HG03039 (cell line): Measurements from ENCODE around the gene CACNA1A.

Source experiments
- ATAC-seq: cut with Tn5 transposase; IDR thresholded peaks from one replicate; pipeline ENCODE4 v1.9.1; 2021; ENCODE audit warnings: mild to moderate bottlenecking, moderate library complexity; ENCODE audit not compliant: unreplicated experiment

The CACNA1A gene

DNA sequence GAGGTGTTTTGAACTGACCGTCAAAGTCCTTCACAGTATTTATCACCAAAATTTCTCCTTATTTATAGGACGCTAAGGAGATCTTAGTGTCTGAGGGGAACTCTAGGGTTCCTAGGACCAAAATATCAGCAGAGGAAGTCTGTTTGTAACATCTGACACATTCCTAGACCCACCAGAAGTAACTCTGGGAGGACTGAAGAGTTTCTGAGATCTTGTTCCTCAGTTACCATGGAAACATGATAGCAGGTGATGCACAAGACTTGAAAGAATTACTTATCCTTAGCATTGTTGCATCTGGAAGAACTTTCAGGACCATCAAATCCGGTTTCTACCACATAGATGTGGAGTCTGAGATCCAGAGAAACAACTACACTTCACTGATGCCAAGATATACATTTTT is 191.5 kb downstream of the CACNA1A start:
- ATAC-seq: no peak

DNA sequence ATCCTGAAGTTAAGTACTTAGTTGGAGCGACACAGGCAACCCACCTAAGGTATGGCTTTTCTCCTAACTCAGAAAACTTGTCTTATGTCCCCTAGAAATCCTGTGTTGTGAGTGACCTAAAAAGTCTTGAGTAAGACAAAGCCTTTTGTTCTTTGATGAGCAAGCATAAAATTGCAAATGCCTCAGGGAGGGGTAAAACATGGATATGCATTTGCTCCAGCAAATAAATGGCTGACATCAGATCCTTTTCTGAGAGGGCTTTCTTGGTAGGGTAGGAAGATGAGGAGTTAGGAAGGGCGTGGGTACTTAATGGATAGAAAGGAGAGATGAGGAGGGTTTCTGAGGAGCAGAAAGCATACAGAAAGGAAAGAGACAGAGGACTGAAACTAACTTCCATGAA is 192.4 kb downstream of the CACNA1A start:
- ATAC-seq: no peak

DNA sequence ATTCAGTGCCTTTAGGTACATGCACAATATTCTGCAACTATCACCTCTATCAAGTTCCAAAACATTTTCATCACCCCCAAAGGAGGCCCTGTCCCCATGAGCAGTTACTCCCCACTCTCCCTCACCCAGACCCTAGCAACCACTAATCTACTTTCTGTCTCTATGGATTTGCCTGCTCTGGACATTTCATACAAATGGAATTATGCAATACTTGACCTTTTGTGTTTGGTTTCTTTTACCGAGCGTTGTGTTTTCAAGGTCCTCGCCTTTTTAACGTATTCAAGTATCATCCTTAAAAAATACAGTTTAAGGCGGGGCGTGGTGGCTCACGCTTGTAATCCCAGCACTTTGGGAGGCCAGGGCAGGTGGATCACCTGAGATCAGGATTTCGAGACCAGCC is 196.4 kb downstream of the CACNA1A start:
- no peak for ATAC-seq

DNA sequence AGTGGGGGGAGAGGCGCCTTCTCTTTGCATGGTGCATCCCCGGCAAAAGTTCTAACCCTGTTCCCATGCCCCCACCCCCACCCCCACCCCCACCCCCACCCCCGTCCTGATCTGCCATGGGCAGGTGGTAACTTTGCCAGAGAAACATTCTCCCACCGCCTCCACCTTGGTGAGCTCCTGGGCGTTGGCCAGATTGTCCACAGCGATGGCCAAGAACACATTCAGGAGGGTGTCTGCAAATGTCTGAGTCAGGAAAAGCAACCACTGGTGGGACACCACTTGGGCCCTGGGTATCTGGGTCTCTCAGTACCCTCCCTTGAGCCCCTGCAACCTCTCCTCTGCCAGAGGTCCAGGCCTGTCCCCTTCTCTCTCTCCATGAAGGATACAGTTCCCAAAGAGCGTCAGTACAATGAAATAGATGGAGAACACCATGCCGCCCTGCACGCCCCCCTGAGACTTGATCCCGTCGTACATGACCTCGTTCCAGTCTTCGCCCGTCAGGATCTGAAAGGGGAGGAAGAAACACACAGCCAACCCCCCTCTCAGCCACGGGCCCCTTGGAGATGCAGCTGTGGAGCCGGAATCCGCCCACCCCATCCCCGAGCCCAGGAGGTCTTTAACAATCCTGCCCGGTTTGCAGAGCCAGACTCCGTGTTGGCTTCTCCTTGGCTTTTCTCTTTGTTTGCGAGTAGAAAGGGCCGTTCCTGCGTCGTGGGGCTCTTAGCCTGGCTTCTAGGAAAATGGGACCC is 202.7 kb downstream of the CACNA1A start:
- no peak for ATAC-seq

DNA sequence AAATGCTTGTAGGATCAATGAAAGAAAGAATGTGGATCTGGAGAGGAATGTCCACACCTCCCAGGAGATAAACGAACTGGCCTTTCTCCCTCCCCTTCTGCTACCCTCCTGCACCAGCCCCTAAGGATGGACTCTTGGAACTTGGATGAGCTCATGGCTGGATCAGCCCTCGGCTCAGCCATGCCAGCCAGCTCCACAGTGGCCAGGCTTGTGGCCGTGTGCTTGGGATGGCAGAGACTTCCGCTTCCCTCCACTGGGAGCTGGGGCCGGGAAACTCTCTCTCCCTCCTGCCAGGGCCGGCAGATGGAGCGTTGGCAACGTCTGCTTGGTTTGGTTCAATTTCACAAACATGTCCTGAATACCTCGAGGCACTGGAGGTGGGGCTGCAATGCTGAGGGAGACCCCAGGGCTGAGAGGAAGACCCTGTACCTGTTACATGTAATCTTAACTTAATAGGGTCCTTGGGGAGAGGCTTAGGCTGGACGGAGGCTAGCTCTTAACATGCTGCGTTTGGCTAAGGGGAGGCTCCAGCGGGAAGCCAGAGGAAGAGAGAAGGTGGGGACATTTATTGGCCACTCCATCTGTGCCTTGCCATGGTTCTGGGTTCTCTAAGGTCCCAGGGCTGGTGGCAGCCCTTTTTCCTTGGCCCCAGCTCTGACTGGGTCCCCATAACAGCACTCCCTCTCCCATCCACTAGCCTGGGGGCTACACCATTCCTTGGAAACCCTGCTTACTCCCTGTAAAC is 203.6 kb downstream of the CACNA1A start:
- ATAC-seq: no peak

DNA sequence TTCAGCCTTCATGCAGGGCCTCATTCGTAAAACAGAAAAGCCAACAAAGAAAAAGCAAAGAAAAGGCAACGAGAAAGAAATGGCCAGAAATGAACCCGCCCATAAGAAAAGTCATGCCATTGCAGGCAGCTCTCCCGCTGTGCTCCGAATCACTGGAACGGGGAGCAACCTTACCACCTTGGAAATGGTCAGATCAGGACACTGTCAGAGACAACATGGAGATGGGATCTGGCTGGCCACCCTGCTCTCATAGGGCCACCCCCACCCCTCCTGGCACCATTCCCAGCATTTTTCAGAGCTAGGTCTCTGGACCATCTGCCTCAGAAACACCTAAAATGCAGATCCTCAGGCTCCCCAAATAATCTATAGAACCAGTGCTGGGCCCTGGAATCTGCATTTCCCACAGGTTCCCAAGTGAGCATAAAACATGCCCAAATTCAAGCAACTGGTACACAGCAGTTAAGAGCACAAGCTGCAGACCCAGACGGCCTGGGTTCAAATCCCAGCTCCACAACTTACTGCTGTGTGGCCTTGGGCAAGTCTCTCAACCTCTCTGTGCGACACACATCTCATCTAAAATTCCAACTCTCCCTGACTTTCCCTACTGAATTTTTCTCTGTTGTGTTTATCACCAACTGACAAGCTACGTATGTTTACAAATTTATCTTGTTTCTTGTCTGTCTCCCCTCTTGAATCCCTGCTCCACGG is 204.5 kb downstream of the CACNA1A start:
- ATAC-seq: no peak

DNA sequence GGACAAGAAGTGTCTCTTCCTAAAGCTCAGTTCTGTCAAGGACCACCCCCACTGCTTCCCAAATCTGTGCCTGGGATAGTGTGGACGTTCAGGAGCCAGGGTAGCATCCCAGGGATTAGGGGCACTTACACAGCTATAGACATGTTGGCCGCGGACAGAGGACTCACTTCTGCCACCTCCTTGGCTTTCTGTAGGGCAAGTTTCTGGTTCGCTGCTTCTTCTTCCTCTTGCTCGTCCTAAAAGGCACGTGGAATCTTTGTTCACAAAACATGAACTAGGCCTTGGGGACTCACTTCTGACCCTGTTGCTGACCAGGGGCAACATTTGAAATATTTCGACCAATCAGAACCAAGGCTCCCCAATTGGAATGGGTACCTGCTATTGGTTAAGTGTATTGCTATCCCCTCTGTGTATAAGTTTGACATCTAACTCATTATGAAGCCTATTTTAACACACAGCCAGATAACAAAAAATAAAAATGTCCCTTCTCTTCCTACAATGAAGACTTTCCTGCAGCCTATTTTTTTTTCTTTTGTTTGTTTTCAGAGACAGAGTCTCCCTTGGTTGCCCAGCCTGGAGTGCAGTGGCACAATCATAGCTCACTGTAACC is 205.8 kb downstream of the CACNA1A start:
- no peak for ATAC-seq

DNA sequence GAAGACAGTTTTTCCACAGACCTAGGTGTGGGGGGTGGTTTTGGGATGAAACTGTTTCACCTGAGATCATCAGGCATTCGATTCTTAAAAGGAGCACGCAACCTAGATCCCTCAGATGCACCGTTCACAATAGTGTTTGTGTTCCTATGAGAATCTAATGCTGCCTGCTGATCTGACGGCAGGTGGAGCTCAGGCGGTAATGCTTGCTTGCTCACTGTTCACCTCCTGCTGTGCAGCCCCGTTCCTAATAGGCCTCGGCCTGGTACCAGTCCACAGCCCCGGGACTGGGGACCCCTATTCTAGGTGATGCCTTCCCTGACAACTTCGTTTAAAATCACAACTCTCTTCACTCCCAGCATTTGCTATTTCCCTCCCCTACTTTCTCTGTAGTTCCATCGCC is 206.4 kb downstream of the CACNA1A start:
- no peak for ATAC-seq

DNA sequence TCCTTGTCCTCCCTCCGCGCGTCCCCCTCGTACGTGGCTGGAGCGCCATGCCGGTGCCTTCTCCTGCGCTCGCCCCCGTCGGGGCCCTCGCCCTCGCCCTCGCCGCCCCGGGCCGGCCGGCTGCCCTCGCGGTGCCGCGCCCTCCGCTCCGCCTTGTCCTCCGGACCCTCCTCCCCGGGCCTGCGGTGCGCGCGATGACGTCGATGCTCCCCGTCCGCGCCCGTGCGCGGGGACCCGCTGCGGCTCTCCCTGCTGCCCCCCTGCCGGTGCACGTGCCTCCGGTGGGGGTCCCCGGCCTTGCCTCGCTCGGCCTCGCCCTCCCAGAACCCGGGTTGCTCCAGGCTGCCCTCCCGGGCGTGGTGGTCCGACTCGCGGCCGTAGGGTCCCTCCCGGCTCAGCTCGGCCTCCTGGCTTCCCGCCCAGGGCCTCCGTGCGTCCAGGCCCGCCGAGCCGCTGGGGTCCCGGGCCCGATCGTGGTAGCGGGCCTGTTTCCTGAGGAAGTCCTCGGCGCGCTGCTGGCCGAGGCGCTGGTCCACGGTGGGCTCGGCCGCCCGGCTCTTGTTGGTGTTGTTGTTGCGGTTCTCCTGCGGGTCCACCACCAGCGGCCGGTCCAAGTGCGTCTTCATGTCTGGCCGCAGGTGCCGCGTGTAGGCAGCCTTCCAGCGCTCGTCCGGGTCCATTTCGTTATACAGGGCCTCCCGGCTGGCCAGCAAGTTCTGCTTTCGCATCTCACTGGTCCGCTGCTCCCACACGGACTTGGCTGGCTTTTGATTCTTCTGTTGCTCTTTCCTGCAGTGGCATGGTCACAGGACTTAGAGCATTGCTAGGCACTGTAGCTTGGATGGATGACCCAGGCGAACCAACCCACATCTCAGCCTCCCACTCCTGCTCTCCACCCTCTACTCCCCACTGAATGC is 207.5 kb downstream of the CACNA1A start:
- no peak for ATAC-seq

DNA sequence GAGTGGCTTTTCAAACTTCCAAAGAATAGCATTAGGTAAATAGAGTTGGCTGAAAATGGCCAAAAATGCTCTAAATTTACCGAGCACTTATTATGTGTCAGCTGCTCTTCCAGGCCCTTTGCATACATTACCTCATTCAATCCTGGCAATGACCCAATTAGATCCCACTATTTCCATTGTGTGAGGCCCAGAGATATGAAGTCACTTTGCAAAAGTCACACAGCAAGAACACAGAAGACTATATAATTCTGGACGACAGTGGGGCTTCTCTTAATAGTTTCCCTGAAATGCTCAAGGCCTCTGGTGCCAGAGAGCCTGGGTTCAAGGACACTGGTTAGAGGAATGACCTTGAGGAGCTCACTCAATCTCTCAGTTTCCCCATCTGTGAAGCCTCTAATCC is 209.3 kb downstream of the CACNA1A start:
- no peak for ATAC-seq

DNA sequence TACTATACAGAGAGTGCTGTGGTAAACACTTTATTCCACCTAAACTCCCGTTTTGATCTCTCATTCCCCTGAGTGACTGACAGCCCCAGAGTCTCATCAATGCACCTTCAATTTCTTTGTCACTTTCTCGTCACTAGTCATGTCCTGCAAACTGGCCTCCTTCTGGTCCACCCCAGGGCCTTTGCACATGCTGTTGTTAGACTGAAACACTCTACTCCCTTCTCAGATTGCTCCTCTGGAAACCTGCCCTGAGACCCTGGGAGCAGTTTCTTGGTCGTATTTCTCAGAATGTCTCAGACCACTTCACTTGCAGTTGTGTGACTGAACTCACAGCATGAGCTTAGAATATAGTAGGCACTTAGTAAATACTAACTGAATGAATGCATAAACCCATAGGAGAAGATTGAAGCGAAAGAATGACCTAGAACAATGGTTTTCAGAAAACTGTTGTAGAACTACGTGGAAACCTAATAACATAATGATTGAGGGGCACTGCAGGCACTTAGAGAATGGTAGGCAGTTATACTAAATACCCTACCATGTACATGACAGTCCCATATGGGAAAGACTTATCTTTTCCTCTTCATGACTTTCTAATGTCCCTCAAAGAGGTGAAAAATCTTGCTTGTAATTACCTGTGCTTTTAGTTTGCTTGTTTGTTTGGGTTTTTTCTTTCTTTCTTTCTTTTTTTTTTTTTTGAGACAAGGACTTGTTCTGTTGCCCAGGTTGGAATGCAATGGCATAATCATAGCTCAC is 211.3 kb downstream of the CACNA1A start:
- no peak for ATAC-seq

DNA sequence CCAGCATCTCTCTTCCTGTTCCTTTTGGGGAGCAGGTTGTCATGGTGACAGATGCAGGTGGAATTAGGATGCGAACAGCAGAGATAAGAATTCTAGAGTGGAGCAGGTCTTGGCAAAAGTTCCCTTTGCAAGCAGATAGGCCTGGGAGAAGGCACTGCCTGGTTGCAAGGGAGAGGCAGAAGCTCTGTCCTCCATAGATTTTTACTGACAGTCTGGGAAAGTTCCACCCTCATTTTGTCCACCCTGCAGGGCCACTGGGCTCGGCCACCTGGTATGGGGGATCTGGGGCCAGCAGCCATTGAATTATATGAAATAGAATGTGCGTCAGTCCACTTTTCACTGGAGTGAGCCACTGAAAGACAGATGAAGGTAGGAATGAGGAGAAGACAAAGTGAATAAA is 214.4 kb downstream of the CACNA1A start:
- ATAC-seq: no peak

DNA sequence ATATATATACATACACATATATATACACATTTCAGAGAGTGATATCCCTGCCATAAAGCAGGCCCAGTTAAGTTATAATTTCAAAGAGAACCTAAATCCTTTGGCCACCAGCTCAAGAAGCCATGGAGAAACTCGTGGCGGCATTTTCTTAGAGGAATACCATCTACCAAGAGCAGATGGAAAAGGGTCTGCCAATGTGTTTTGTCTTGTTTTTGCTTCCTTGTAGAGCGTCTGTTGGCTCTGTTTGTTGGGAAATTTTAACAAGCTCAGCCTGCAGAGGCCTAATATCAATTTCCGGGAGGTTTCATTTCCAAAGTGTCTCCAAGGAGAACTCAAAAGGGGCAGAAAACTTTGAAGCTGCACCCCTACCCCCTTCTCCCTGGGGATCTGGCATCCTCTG is 215.5 kb downstream of the CACNA1A start:
- ATAC-seq: no peak

DNA sequence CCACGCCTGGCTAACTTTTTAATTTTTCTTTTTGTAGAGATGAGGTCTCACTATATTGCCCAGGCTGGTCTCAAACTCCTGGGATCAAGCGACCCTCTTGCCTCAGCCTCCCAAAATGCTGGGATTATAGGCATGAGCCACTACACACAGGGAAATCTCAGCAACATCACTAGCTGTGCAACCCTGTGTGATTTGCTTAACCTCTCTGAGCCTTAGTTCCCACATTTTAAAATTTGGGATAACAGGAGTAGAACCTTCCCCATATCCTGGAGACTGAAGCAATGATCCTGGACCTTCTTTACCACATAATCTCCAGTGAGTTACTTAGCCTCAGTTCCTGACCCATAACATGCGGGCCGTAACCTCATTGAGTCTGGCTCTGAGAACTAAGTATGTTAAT is 217.0 kb downstream of the CACNA1A start:
- ATAC-seq: no peak

DNA sequence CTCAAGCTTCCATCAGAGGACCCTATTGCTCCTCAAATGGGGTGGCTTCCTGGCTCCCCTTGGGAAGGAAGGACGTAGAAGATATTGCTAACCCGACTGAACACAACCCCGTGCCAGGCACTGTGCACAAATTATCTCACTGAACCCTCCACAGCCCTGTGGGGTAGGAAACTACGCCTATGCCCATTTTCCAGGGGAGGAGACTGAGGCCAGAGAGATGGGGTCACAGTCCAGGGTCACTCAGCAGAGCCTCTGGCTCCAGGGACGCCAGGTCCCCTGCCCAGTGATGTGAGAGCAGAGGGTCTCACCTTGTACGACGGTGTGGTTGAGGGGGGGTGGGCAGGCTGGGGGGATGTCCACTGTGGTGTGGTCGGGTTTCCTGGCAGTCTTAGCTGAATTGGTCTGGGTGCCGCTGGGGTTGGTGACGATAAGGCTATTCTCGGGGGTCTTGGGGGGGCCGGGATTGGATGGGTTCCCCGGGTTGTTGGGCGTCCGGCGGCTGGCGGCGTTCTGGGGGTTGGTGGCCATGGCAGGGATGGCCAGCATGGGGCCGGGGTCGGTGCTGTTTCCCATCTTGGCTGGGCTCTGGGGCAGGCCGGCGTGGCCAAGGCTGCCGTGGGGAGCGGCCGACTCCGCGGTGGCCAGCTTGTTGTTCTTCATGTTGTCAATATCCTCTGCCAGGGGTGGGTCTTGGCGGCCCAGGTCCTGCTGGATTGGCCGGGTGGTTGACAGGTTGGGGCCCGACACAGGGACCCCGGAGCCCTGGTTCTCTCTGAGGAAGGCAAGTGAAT is 219.9 kb downstream of the CACNA1A start:
- ATAC-seq: no peak

DNA sequence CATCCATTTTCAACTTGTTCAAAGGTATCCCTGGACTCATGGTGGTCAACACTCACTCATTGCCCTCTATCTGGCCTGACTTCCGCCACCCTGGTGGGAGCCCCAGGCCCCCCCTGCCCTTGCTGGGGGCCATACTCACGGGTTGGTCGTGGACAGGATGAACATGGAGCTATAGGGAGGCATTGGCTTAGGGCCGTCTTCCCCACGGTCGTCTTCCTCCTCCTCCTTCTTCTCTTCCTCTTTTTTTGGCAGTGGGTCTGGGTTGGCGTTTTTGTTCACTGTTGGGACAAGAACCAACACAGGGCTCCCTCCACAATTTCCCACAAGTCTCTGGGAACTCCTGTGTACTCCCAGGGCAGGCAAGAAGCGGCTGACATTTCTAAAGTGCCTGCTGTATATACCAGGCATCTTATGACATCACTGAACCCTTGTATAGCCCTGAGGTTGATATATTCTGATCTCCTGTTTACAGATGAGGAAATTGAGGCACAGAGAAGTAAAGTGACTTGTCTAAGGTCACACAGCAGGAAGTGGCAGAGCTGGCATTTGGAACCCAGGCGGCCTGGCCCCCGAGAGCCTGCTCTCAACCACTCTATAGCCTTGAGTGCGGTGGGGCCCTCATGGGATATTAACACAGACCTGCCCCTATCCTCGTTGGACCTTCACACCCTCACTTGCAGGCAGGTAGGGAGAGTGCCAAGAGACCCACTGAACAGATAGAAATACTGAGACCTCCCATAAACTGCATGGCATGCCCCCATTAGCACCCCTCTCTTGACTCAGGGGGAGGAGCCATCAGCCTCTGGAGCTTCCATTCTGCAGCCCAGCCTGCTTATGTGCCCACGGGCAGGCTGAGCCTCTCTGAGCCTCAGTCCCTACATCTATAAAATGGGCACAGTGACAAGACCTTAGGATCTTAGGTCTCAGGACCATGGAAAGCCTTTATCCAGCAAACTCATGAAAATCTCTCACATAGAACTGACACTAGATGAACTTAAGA is 221.1 kb downstream of the CACNA1A start:
- ATAC-seq: no peak

DNA sequence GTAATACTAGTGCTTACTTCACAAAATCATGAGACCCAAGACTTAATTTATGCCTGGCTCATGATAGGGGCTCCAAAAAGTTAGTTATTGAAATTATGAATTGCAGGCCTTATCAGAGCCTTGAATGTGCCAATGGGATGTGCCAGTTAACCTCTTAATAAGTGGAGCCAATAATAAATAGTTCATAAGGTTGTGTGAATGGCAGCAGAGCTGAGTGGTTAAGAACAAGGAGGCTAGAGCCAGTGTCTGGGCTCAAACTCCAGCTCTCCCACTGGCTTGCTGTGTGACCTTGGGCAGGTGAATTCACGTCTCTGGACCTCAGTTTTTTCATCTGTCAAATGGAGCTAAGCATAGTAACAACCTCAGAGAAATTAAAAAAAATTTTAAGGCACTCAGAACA is 222.4 kb downstream of the CACNA1A start:
- ATAC-seq: no peak
